ENCODE data around the gene PIPOX.

The PIPOX gene

GRCh38 chr17:29019475-29020181, 23.3 kb upstream of the PIPOX start:
- DNase-seq: peak in 3 of 4 experiments; percentile 18 to 47 (median 38)

GRCh38 chr17:29020576-29020975, 22.4 kb upstream of the PIPOX start:
- no peak for DNase-seq

- DNase-seq: no peak
Observed at GRCh38 chr17:29021226-29021625, 21.7 kb upstream of the PIPOX start.

GRCh38 chr17:29022074-29022473, 20.9 kb upstream of the PIPOX start:
- no peak for DNase-seq

GRCh38 chr17:29024316-29024952, 18.5 kb upstream of the PIPOX start:
- DNase-seq: no peak

- peak; percentile 44 to 73 (median 62) for DNase-seq
Observed at GRCh38 chr17:29031488-29031887, 11.5 kb upstream of the PIPOX start.

- DNase-seq: no peak
Observed at GRCh38 chr17:29032013-29032856, 10.7 kb upstream of the PIPOX start.

- DNase-seq: no peak
Observed at GRCh38 chr17:29032857-29033197, 10.1 kb upstream of the PIPOX start.

- DNase-seq: no peak
Observed at GRCh38 chr17:29034510-29034909, 8.4 kb upstream of the PIPOX start.

GRCh38 chr17:29036584-29036983, 6.4 kb upstream of the PIPOX start:
- DNase-seq: no peak

- no peak for DNase-seq
Observed at GRCh38 chr17:29037739-29038084, 5.2 kb upstream of the PIPOX start.

GRCh38 chr17:29038085-29038795, 4.7 kb upstream of the PIPOX start:
- DNase-seq: no peak

GRCh38 chr17:29039764-29040598, 3.0 kb upstream of the PIPOX start:
- peak in 3 of 4 experiments; percentile 15 to 40 (median 17) for DNase-seq

- DNase-seq: no peak
Observed at GRCh38 chr17:29041091-29041490, 1.9 kb upstream of the PIPOX start.

GRCh38 chr17:29041571-29041970, 1.4 kb upstream of the PIPOX start:
- peak; percentile 18 to 67 (median 50) for DNase-seq

GRCh38 chr17:29042026-29042678, 789 bp upstream of the PIPOX start:
- no peak for DNase-seq

- peak in 3 of 4 experiments; percentile 55 to 67 (median 59) for DNase-seq
Observed at GRCh38 chr17:29043539-29044145, 701 bp downstream of the PIPOX start.

- DNase-seq: no peak
Observed at GRCh38 chr17:29045026-29045425, 2.1 kb downstream of the PIPOX start.

GRCh38 chr17:29045734-29046472, 3.0 kb downstream of the PIPOX start:
- DNase-seq: peak; percentile 43 to 66 (median 56)

- DNase-seq: peak in 2 of 4 experiments; percentile 19 to 25
Observed at GRCh38 chr17:29046473-29046839, 3.5 kb downstream of the PIPOX start.

Measured in suppressor macrophage (primary cell).